SIG-M5 treated with dmso at 0.1 percent for 504 hours (cell line): Measurements from ENCODE around the gene MAML2.

ENCODE experiments used
- DNase-seq: peaks from one replicate; lab custom pipeline; 2025; ENCODE audit not compliant: unreplicated experiment; lab: John Stamatoyannopoulos, UW

MAML2 gene

GRCh38 chr11:96242971-96243647 lies 99.9 kb downstream of the MAML2 start:
- DNase-seq, result peak; percentile 92

GRCh38 chr11:96242191-96242847 lies 100.7 kb downstream of the MAML2 start:
- DNase-seq, result peak; percentile 63

DNA sequence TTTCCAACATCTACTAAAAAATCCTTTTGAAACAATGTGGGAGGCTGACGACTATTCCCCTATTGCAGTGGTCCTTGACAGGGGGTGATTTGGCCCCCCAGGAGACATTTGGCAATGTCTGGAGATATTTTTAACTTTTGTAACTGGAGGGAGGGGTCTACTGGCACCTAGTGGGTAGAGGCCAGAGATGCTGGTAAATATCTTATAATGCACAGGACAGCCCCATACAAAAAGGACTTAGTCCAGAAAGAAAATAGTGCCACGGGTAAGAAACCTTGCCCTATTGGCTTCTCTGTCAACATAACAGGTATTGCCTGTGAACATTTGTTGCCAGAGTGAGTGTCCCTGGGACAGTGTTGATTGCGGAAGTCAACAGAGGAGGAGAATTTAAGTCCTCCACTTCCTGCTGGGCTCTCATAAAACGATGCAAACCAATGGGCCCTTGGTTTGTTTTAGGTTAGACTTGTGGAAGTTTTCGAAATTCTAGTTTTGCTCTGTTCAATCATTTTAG lies 101.6 kb downstream of the MAML2 start:
- peak; percentile 70 for DNase-seq

GRCh38 chr11:96238563-96239135 lies 104.3 kb downstream of the MAML2 start:
- DNase-seq, result no peak

- DNase-seq, result no peak
These were observed 105.2 kb downstream of the MAML2 start for GRCh38 chr11:96237766-96238266.

DNA sequence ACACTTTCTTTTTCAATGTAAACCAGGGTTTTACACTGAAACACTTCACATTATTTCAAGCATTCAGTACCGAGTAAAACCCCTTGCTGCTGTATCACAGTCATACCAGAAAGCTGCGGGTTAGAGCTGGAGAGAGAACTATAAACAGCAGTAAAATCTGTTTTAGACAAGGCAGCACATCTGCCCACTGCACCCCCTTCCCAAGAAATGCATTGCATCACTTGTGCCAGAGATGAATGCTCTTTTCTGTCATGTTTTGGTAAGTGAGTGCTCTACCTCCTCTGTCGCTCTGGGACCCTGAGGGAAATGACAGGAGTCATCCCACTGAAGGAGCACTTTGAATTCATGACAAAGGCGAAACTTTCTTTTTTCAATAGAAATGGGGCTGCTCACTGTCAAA lies 107.2 kb downstream of the MAML2 start:
- DNase-seq, result peak; percentile 11

- no peak for DNase-seq
These were observed 108.0 kb downstream of the MAML2 start for GRCh38 chr11:96234866-96235441.

DNA sequence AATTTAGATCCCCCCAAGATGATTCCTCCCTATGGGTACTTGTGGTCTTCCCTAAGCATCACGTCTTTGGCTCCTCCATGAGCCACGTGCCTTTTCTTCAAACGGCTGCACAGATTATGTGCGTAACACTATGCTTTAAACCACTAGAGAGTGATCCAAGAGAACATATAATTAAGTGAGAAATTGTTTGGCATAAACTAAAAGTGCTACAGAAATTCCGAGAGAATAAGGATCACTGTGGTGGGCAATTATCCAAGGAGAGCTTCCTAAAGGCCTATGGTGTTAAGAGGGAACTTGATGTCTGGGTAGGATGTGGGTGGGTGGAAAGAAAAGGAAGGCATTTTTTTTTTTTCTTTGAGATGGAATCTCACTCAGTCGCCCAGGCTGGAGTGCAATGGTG lies 110.9 kb downstream of the MAML2 start:
- no peak for DNase-seq

GRCh38 chr11:96230686-96231085 lies 112.3 kb downstream of the MAML2 start:
- peak; percentile 91 for DNase-seq

DNA sequence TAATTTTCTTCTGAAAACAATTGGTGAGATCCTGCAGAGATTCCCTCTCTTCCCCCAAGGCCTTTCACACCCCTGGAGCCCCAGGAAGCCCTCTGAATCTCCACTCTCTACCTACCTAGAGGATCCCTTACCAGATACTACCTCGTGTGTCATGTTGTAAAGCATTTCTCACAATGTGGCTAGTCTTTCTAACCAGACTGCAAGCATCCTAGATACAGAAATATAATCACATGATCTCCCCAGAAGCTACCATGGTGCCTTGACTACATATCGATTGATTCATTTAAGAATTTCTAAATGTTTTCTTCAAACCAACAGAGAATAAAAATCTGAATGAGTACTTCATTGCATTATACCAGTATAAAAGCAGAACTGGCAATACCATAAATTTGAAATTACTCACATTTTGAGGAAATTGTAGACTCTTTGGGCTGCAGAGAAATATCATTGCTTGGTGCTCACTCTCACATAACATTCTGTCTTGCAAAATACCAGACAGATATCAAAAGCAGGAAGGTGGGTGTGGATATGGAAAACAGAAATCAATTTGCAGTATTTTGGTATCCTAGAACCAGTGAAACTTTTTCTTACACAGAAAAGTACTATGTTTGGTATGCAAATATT lies 113.5 kb downstream of the MAML2 start:
- DNase-seq, result peak; percentile 17

DNA sequence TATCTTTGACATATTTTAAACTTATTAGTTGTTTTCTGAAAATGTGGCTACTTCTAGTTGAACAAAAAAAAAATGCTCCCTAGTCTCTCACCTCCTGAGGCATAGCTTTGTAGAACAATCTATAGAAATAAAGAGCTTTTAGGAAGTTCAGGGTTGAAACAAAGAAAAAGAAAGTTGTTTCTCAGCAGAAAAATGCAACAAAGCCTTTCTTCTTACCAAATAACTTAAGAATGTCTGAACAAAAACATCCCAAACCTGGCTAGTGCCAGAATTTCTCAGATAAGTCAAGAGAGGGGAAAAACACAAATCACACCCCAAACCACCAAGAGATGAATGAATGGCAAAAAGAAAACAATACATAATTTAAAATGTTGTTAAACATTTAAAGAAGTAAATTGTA lies 114.1 kb downstream of the MAML2 start:
- no peak for DNase-seq

GRCh38 chr11:96228473-96228891 lies 114.5 kb downstream of the MAML2 start:
- DNase-seq, result no peak

DNA sequence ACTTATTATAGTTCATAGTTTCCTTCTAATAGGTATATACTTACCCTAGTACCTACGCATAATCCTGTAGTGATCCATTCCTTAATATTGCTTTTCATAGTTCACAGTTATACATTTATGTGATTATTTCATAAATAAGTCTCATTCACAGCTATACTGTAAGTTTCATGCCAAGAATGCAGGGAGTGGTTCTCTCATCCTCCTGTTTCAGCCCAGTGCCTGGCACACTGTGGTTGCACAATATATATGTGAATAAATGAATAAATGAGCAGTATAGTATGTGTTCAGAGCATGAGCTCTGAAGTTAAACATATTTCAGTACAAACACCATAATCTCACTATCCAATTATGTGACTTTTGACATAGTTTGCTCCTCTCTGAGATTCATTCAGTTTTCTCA lies 115.8 kb downstream of the MAML2 start:
- no peak for DNase-seq

DNA sequence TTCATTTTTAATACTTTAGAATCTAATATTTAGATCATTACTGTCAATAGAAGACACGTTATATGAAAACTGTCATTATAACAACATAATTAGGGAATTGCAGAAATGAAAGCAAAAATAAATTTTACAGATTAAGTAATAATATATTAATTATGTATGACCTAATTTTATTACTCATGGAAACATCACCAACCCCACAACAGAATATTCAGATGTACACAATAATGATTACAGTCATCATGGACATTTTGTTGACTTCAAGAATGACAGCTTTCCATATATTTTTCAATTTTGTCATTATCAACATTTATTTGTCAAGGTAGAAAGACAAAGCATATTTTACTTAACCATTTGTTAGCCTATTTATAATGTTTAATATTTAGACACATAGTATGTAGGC lies 119.9 kb downstream of the MAML2 start:
- no peak for DNase-seq

GRCh38 chr11:96222102-96222501 lies 120.9 kb downstream of the MAML2 start:
- DNase-seq, result no peak

DNA sequence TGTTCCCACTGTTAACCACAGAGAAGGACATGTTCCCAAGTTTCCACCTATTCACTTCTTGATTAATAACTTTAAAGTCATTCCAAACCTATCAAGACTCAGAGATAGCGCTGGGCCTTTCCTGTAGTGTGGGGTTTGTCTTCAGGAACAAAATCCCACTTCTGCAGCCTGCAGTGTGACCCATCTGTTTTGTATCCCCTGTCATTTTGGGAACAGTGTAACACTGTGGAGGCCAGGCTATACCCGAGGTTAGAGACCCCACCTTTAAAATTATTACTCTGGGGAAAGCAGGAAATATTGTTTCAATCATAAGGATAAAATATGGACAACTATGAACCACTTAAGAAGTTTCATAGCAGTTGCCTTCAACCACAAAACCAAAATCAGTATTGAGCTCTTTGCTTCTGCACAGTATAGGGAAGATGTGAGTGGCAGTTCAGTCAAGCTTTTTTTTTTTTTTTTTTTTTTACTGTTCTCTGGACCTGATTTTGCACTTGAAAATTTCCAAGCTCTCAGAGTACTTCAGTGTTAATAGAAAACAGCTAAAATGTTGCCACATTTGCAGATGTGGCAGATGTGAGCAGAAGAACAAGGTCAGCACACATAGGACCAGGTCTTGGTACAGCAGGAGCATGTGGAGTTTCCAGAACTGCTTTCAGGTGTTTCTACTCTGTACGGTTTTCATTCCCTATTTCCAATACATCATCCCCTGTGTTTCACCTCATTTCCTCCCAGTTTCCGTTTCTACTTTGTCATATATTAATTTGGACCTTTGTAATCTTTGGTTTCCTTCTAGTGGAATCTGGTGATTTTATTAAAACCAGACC lies 121.5 kb downstream of the MAML2 start:
- no peak for DNase-seq

DNA sequence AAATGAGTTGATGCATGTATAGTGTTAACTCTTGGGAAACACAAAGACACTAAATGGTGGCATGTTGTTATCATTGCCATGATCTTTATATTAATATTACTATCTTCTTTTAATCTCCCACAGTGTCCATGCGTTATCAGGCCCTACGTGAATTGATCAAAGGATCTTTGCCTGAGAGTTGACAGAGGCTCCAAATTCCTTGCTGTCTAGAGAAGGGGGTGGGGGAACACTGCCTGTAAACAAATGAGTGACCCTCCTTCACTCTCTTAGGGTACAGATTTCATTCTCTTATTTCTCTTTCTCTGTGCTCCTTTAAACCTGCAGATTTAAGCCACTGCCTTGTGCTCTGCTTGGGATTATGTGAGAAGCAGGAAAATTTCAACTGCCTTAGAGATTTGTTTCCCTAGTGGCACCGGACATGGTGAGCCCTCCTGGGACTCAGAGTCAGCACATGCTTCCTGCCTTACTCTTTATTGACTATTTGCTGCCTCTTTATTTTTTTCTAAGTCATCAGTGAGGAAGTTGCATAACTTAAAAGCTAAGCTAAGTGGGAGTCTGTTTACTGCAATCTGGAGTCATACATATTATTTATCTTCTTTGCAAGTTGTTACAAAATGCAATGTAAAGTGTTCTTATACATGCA lies 122.9 kb downstream of the MAML2 start:
- peak; percentile 57 for DNase-seq

GRCh38 chr11:96218901-96219300 lies 124.1 kb downstream of the MAML2 start:
- DNase-seq, result no peak

DNA sequence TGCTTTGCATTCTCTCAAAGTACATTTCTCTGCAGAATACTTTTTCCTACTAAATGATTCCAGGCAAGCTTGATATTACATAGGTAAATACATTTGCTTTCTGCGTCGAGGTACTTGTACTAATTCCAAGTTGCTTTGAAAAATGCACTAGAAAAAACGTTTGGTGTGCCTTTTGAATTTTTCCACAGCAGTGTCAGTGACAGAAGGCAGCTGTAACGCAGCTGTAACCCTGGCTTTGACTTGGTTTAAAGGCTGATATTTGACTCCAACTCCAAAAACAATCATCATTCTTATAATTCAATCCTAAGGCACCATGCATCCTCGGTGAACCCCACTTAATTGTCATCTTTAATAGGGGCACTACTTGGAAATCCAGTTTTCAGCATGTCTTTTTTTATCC lies 125.0 kb downstream of the MAML2 start:
- no peak for DNase-seq

DNA sequence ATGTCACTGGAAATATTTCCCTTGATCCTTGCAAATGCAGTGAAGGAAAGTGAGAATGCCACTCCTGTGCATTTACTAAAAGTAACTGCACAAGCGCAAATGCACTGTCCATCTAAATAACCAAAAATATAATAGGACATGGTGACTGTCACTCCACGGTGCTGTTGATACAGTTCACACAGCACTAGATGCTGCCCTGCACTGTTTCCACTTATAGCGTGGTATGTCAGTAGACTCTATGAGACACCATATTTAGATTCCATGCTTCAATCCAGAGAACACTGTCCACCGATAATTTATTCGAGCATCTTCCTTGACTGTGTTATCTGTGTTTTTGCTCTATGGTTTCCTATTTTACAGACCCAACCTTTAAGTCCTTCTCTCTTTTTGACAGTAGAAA lies 125.8 kb downstream of the MAML2 start:
- no peak for DNase-seq
